HEK293 (cell line): ENCODE results near the gene FZD10.

Experiments used
- CTCF ChIA-PET: fragments of 350-600 bp; formaldehyde crosslinking; extraction: SDS; loops from one replicate; lab custom pipeline; 2021; ENCODE audit warnings: antibody characterized with exemption; lab: Yijun Ruan, JAX
- POLR2A ChIA-PET: fragments of 300-600 bp; formaldehyde crosslinking; extraction: SDS; loops from one replicate; lab custom pipeline; 2020; ENCODE audit warnings: antibody characterized with exemption, inconsistent platforms; lab: Yijun Ruan, JAX
- H3K27ac ChIP-seq: fragments of 200-500 bp; sonication (Bioruptor generic); 2 replicates; pipeline ENCODE4 v1.5.1; 2014; ENCODE audit warnings: low read depth, low read length, control low read depth, inconsistent platforms; ENCODE audit errors: extremely low read depth
- H3K36me3 ChIP-seq, 2 experiments: fragments of 200-500 bp in 1 of 2; sonication (Bioruptor generic) in 1 of 2; 1 replicate in 1 of 2; 2 replicates in 1 of 2; pipeline ENCODE4 v1.5.1; 2014 to 2017; ENCODE audit warnings: inconsistent platforms in 2 of 2, low read length in 2 of 2; ENCODE audit not compliant: control insufficient read depth in 2 of 2, insufficient read depth in 1 of 2
- H3K4me1 ChIP-seq: fragments of 200-500 bp; sonication (Bioruptor generic); 2 replicates; pipeline ENCODE4 v1.5.1; 2014; ENCODE audit warnings: mild to moderate bottlenecking, low read length, inconsistent platforms; ENCODE audit not compliant: control insufficient read depth, insufficient read depth
- H3K4me3 ChIP-seq: 2 replicates; pipeline ENCODE4 v1.5.1; 2011; ENCODE audit warnings: low read depth, mild to moderate bottlenecking, control low read depth, low read length, moderate library complexity
- H3K9me3 ChIP-seq: fragments of 200-500 bp; sonication (Bioruptor generic); 2 replicates; pipeline ENCODE4 v1.5.1; 2014; ENCODE audit warnings: low read depth, low read length, inconsistent platforms; ENCODE audit not compliant: control insufficient read depth, insufficient read depth
- BCL11B ChIP-seq: fragments of 450-650 bp; formaldehyde crosslinking; IDR thresholded peaks from 2 replicates; pipeline ENCODE4 v1.5.1; 2016; ENCODE audit warnings: low read depth, missing biosample characterization, missing genetic modification characterization
- CTCF ChIP-seq: fragments of 450-650 bp; formaldehyde crosslinking; IDR thresholded peaks from 2 replicates; pipeline ENCODE4 v1.5.1; 2016; ENCODE audit warnings: missing biosample characterization, missing genetic modification characterization
- KLF16 ChIP-seq: fragments of 450-650 bp; formaldehyde crosslinking; IDR thresholded peaks from 2 replicates; pipeline ENCODE4 v1.5.1; 2017; ENCODE audit warnings: missing biosample characterization, missing genetic modification characterization
- ZBTB48 ChIP-seq: fragments of 450-650 bp; formaldehyde crosslinking; IDR thresholded peaks from 2 replicates; pipeline ENCODE4 v1.5.1; 2016; ENCODE audit warnings: missing biosample characterization, missing genetic modification characterization
- ZNF10 ChIP-seq: fragments of 450-650 bp; formaldehyde crosslinking; IDR thresholded peaks from 2 replicates; pipeline ENCODE4 v1.5.1; 2017; ENCODE audit warnings: missing biosample characterization, missing genetic modification characterization
- ZNF184 ChIP-seq: fragments of 450-650 bp; IDR thresholded peaks from 2 replicates; pipeline ENCODE4 v1.5.1; 2018; ENCODE audit warnings: missing biosample characterization, mild to moderate bottlenecking, missing genetic modification characterization
- ZNF341 ChIP-seq: fragments of 450-650 bp; formaldehyde crosslinking; IDR thresholded peaks from 2 replicates; pipeline ENCODE4; 2016; ENCODE audit warnings: low read depth, missing biosample characterization, missing genetic modification characterization
- ZNF600 ChIP-seq: fragments of 450-650 bp; formaldehyde crosslinking; IDR thresholded peaks from 2 replicates; pipeline ENCODE4 v1.5.1; 2016; ENCODE audit warnings: missing biosample characterization, missing genetic modification characterization
- ZNF623 ChIP-seq: fragments of 450-650 bp; formaldehyde crosslinking; IDR thresholded peaks from 2 replicates; pipeline ENCODE4 v1.5.1; 2016; ENCODE audit warnings: missing biosample characterization, missing genetic modification characterization
- ZNF624 ChIP-seq: fragments of 450-650 bp; formaldehyde crosslinking; IDR thresholded peaks from 2 replicates; pipeline ENCODE4 v1.5.1; 2017; ENCODE audit warnings: missing biosample characterization, missing genetic modification characterization
- ZNF629 ChIP-seq: fragments of 450-650 bp; formaldehyde crosslinking; IDR thresholded peaks from 2 replicates; pipeline ENCODE4 v1.5.1; 2017; ENCODE audit warnings: missing biosample characterization, missing genetic modification characterization
- ZNF654 ChIP-seq: fragments of 450-650 bp; formaldehyde crosslinking; IDR thresholded peaks from 2 replicates; pipeline ENCODE4 v1.5.1; 2016; ENCODE audit warnings: low read depth, missing biosample characterization, missing genetic modification characterization
- ZNF677 ChIP-seq: fragments of 450-650 bp; IDR thresholded peaks from 2 replicates; pipeline ENCODE4 v1.5.0; 2018; ENCODE audit warnings: missing biosample characterization, mild to moderate bottlenecking, missing genetic modification characterization, moderate library complexity
- TF ChIP-seq, protein P1 (sequence below): fragments of 450-650 bp; formaldehyde crosslinking; IDR thresholded peaks from 2 replicates; pipeline ENCODE4 v1.5.1; 2016; ENCODE audit warnings: missing biosample characterization, missing genetic modification characterization
- TF ChIP-seq, protein P2 (sequence below): fragments of 450-650 bp; formaldehyde crosslinking; IDR thresholded peaks from 2 replicates; pipeline ENCODE4 v1.5.1; 2016; ENCODE audit warnings: missing biosample characterization, missing genetic modification characterization
- TF ChIP-seq, protein P3 (sequence below): fragments of 450-650 bp; formaldehyde crosslinking; IDR thresholded peaks from 2 replicates; pipeline ENCODE4 v1.5.1; 2016; ENCODE audit warnings: missing biosample characterization, missing genetic modification characterization

FZD10 gene

GRCh38 chr12:130199581-130200390 is 37.5 kb downstream of the FZD10 start:
- Histone ChIP-seq H3K27ac (no peak overlapping the region), H3K4me3 (no peak overlapping the region), H3K36me3 (no peaks in the 10 kb centered on the region), H3K4me1 (no peaks in the 10 kb centered on the region), H3K9me3 (no peaks in the 10 kb centered on the region)
- CTCF ChIA-PET: interaction anchor here (0.6 kb wide), 1 partner anchor 13 kb away, joined by 4 read pairs; no protein-coding TSS in a partner anchor
- TF ChIP-seq, protein P1, sequence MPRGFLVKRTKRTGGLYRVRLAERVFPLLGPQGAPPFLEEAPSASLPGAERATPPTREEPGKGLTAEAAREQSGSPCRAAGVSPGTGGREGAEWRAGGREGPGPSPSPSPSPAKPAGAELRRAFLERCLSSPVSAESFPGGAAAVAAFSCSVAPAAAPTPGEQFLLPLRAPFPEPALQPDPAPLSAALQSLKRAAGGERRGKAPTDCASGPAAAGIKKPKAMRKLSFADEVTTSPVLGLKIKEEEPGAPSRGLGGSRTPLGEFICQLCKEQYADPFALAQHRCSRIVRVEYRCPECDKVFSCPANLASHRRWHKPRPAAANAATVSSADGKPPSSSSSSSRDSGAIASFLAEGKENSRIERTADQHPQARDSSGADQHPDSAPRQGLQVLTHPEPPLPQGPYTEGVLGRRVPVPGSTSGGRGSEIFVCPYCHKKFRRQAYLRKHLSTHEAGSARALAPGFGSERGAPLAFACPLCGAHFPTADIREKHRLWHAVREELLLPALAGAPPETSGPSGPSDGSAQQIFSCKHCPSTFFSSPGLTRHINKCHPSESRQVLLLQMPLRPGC (tag by site-specific recombination): no peak
- no peak for TF ChIP-seq BCL11B (tag by site-specific recombination)
- no peak for TF ChIP-seq ZNF677 (tag by site-specific recombination)
- no peak for TF ChIP-seq ZNF654 (tag by site-specific recombination)
- POLR2A ChIA-PET: no interaction called here

GRCh38 chr12:130200445-130200844 is 38.2 kb downstream of the FZD10 start:
- Histone ChIP-seq H3K4me3 (no peak overlapping the region), H3K9me3 (no peaks in the 10 kb centered on the region), H3K4me1 (no peaks in the 10 kb centered on the region), H3K36me3 (no peaks in the 10 kb centered on the region), H3K27ac (no peak overlapping the region)
- TF ChIP-seq ZNF184 (tag by site-specific recombination) (no peak), ZNF341 (tag by site-specific recombination) (no peak), ZNF629 (tag by site-specific recombination) (no peak), ZNF623 (tag by site-specific recombination) (peak; percentile 52)
- TF ChIP-seq, protein P2, sequence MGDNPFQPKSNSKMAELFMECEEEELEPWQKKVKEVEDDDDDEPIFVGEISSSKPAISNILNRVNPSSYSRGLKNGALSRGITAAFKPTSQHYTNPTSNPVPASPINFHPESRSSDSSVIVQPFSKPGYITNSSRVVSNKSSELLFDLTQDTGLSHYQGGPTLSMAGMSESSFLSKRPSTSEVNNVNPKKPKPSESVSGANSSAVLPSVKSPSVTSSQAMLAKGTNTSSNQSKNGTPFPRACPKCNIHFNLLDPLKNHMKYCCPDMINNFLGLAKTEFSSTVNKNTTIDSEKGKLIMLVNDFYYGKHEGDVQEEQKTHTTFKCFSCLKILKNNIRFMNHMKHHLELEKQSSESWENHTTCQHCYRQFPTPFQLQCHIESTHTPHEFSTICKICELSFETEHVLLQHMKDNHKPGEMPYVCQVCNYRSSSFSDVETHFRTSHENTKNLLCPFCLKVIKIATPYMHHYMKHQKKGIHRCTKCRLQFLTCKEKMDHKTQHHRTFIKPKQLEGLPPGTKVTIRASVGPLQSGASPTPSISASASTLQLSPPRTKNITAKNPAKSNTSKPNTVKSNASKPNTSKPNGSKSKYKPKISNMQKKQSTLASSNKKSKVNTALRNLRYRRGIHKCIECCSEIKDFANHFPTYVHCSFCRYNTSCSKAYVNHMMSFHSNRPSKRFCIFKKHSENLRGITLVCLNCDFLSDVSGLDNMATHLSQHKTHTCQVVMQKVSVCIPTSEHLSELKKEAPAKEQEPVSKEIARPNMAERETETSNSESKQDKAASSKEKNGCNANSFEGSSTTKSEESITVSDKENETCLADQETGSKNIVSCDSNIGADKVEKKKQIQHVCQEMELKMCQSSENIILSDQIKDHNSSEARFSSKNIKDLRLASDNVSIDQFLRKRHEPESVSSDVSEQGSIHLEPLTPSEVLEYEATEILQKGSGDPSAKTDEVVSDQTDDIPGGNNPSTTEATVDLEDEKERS (tag by site-specific recombination): no peak
- TF ChIP-seq, protein P3, sequence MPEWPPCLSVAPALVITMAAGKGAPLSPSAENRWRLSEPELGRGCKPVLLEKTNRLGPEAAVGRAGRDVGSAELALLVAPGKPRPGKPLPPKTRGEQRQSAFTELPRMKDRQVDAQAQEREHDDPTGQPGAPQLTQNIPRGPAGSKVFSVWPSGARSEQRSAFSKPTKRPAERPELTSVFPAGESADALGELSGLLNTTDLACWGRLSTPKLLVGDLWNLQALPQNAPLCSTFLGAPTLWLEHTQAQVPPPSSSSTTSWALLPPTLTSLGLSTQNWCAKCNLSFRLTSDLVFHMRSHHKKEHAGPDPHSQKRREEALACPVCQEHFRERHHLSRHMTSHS (tag by site-specific recombination): no peak
- ChIA-PET CTCF (interaction anchor here (0.6 kb wide), 1 partner anchor 12 kb away, joined by 4 read pairs; no protein-coding TSS in a partner anchor), POLR2A (no interaction called here)

- no peak for TF ChIP-seq ZBTB48 (tag by site-specific recombination)
- no peak for TF ChIP-seq CTCF
- no peak for TF ChIP-seq KLF16 (tag by site-specific recombination)
- no peak for TF ChIP-seq ZNF10 (tag by site-specific recombination)
- TF ChIP-seq ZNF600 (tag by site-specific recombination): no peak
- TF ChIP-seq ZNF624: no peak
- no peak overlapping the region for H3K4me3 ChIP-seq
- H3K27ac ChIP-seq: no peak overlapping the region
- no peaks in the 10 kb centered on the region for H3K36me3 ChIP-seq
- POLR2A ChIA-PET: no interaction called here
- CTCF ChIA-PET: no interaction called here
- no peaks in the 10 kb centered on the region for H3K4me1 ChIP-seq
- H3K9me3 ChIP-seq: no peaks in the 10 kb centered on the region
Observed at GRCh38 chr12:130201037-130201436, 38.8 kb downstream of the FZD10 start.
